ENCODE data around the gene MYOD1.

MYOD1 gene

DNA sequence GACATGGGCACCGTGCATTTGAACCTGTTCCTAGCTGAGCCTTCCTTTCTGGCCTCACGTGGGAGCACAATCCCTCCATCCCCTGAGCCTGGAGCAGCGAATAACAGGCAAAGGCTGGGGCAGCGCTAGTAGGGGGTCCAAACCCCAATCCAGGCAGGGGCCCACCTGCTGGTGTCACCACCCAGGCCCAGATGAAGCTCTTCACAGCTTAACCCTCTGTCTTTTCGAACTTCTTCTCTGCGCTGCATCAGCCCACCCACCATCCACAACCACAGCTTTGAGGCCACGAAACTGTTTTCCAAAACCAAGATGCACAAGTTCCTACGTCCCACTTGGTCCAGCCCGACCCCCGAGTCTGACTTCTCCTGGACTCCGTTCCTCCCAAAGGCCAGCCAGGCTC lies 26.7 kb downstream of the MYOD1 start:
- H3K4me2 ChIP-seq (ENCODE audit: low read depth, low read length): no peak overlapping the region
- H3K9me3 ChIP-seq (replicated peaks; ENCODE audit: insufficient read depth, low read length): no peaks in the 10 kb centered on the region
- H3K9ac ChIP-seq (ENCODE audit: low read length): no peak overlapping the region
- no peaks in the 10 kb centered on the region for H3K36me3 ChIP-seq (replicated peaks; ENCODE audit: insufficient read depth, low read length)
- DNase-seq: no peak
- no peaks in the 10 kb centered on the region for H4K20me1 ChIP-seq (ENCODE audit: insufficient read depth, low read length)
- H2AFZ ChIP-seq (ENCODE audit: low read length): no peak overlapping the region
- peaks cover 66% of the 10 kb centered on the region for H3K27me3 ChIP-seq (replicated peaks; ENCODE audit: insufficient read depth, low read length)
- no peak overlapping the region for H3K27ac ChIP-seq (ENCODE audit: low read length)
- H3F3A ChIP-seq (ENCODE audit: insufficient read depth, low read length): no peaks in the 10 kb centered on the region
- no peaks in the 10 kb centered on the region for H3K79me2 ChIP-seq (ENCODE audit: low read length)
- TF ChIP-seq, protein P1, sequence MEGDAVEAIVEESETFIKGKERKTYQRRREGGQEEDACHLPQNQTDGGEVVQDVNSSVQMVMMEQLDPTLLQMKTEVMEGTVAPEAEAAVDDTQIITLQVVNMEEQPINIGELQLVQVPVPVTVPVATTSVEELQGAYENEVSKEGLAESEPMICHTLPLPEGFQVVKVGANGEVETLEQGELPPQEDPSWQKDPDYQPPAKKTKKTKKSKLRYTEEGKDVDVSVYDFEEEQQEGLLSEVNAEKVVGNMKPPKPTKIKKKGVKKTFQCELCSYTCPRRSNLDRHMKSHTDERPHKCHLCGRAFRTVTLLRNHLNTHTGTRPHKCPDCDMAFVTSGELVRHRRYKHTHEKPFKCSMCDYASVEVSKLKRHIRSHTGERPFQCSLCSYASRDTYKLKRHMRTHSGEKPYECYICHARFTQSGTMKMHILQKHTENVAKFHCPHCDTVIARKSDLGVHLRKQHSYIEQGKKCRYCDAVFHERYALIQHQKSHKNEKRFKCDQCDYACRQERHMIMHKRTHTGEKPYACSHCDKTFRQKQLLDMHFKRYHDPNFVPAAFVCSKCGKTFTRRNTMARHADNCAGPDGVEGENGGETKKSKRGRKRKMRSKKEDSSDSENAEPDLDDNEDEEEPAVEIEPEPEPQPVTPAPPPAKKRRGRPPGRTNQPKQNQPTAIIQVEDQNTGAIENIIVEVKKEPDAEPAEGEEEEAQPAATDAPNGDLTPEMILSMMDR (IDR thresholded peaks at IDR 0.05; ENCODE audit: low read length): no peak
- TF ChIP-seq EZH2 (optimal IDR thresholded peaks at IDR 0.05; ENCODE audit: low read depth, low read length): no peak
- H3K4me1 ChIP-seq (ENCODE audit: low read length): no peaks in the 10 kb centered on the region
- H3K4me3 ChIP-seq (ENCODE audit: low read length): no peak overlapping the region
- H3K9me2 ChIP-seq (replicated peaks; ENCODE audit: insufficient read depth, low read length): no peaks in the 10 kb centered on the region

DNA sequence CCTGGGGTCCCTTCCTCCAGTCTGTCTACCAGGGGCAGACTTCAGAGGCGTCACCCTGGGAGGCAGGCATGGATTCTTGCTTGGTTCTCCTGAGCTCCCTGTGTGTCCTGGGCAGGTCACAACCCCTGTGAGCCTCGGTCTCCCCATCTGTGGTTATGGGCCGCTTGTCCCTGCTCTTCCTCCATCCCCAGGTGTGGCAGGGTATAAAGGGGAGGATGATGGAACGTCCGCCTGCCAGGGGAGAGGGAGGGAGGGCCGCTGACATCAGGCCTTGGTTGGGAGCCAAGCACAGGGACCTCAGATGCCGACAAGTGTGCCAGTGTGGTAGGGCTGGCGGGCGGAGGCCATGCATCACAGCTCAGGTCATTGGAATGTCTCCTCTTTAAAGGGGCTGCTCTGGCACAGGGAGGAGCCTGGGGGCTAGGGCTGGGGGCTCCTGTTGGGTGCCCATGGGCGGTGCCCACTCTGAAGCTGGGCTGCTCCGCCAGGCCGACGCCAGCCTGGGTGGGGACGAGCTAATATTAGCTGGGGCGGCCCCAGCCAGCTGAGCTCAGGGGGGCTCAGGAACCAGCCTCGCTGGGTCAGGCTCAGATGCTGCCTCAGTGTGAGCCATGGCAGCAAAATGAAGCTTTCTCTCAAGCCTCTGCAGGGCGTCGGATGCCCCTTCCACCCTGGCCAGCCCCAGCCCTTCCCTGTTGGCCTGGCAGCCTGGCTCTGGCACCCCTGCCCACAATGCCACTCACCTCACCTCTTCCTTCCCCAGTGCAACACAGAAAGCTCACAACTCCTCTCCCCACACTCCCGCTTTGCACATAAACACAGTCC lies 28.0 kb downstream of the MYOD1 start:
- H3K36me3 ChIP-seq (replicated peaks; ENCODE audit: insufficient read depth, low read length): no peaks in the 10 kb centered on the region
- H4K20me1 ChIP-seq (ENCODE audit: insufficient read depth, low read length): no peaks in the 10 kb centered on the region
- H3K4me3 ChIP-seq (ENCODE audit: low read length): no peak overlapping the region
- no peaks in the 10 kb centered on the region for H3K9me3 ChIP-seq (replicated peaks; ENCODE audit: insufficient read depth, low read length)
- H3K9me2 ChIP-seq (replicated peaks; ENCODE audit: insufficient read depth, low read length): no peaks in the 10 kb centered on the region
- no peak for DNase-seq
- H3K4me2 ChIP-seq (ENCODE audit: low read depth, low read length): no peak overlapping the region
- H3K27ac ChIP-seq (ENCODE audit: low read length): no peak overlapping the region
- no peaks in the 10 kb centered on the region for H3K4me1 ChIP-seq (ENCODE audit: low read length)
- H2AFZ ChIP-seq (ENCODE audit: low read length): no peak overlapping the region
- H3K79me2 ChIP-seq (ENCODE audit: low read length): no peaks in the 10 kb centered on the region
- no peak overlapping the region for H3K9ac ChIP-seq (ENCODE audit: low read length)
- no peaks in the 10 kb centered on the region for H3F3A ChIP-seq (ENCODE audit: insufficient read depth, low read length)
- peaks cover 64% of the 10 kb centered on the region for H3K27me3 ChIP-seq (replicated peaks; ENCODE audit: insufficient read depth, low read length)
- TF ChIP-seq, protein P1 (IDR thresholded peaks at IDR 0.05; ENCODE audit: low read length): no peak

DNA sequence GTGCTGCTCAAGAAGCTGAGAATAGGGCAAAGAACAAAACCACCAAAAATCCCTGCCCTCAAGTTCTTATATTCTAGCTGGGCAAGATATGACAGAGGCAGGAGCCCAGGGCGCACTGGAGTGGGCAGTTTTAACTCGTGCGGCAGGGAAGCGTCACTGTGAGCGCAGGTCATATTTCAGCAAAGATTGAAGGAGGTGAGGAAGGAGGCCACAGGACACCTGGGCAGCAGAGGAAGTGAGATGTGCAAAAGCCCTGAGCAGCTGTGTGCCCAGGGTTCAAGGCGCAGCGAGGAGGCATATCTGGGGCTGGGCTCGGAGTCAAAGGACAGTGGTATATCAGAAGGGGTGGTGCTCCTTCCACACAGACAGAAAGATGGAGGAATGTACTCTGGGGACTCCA lies 28.7 kb downstream of the MYOD1 start:
- no peak overlapping the region for H3K4me2 ChIP-seq (ENCODE audit: low read depth, low read length)
- H3K4me1 ChIP-seq (ENCODE audit: low read length): no peaks in the 10 kb centered on the region
- DNase-seq: no peak
- H3K9me2 ChIP-seq (replicated peaks; ENCODE audit: insufficient read depth, low read length): no peaks in the 10 kb centered on the region
- no peaks in the 10 kb centered on the region for H4K20me1 ChIP-seq (ENCODE audit: insufficient read depth, low read length)
- peaks cover 66% of the 10 kb centered on the region for H3K27me3 ChIP-seq (replicated peaks; ENCODE audit: insufficient read depth, low read length)
- H3K36me3 ChIP-seq (replicated peaks; ENCODE audit: insufficient read depth, low read length): no peaks in the 10 kb centered on the region
- TF ChIP-seq EZH2 (optimal IDR thresholded peaks at IDR 0.05; ENCODE audit: low read depth, low read length): no peak
- no peak for TF ChIP-seq EZH2phosphoT487 (IDR thresholded peaks at IDR 0.05; ENCODE audit: low read length)
- TF ChIP-seq, protein P1 (IDR thresholded peaks at IDR 0.05; ENCODE audit: low read length): no peak
- no peak overlapping the region for H3K4me3 ChIP-seq (ENCODE audit: low read length)
- no peak overlapping the region for H2AFZ ChIP-seq (ENCODE audit: low read length)
- H3K79me2 ChIP-seq (ENCODE audit: low read length): no peaks in the 10 kb centered on the region
- H3K27ac ChIP-seq (ENCODE audit: low read length): no peak overlapping the region
- H3K9ac ChIP-seq (ENCODE audit: low read length): no peak overlapping the region
- no peaks in the 10 kb centered on the region for H3K9me3 ChIP-seq (replicated peaks; ENCODE audit: insufficient read depth, low read length)
- no peaks in the 10 kb centered on the region for H3F3A ChIP-seq (ENCODE audit: insufficient read depth, low read length)
